Trophoblast cell (in vitro differentiated cells and primary cell): ENCODE data around the gene ENTREP3.

Experiments used
- DNase-seq, 2 donors: peaks; one replicate each; pipeline ENCODE4 v3.0.0-alpha.2; 2016
- H2AFZ ChIP-seq: 2 replicates; pipeline ENCODE4 v1.6.1; 2013; ENCODE audit warnings: low read length, moderate library complexity, mild to moderate bottlenecking; ENCODE audit not compliant: insufficient read depth, poor library complexity
- H2AK5ac ChIP-seq: 2 replicates; pipeline ENCODE4 v1.6.1; 2013; ENCODE audit warnings: mild to moderate bottlenecking, low read length
- H2BK120ac ChIP-seq: 2 replicates; pipeline ENCODE4 v1.6.1; 2013; ENCODE audit warnings: low read length, mild to moderate bottlenecking, moderate library complexity; ENCODE audit not compliant: insufficient read depth, poor library complexity
- H2BK12ac ChIP-seq: 2 replicates; pipeline ENCODE4 v1.6.1; 2013; ENCODE audit warnings: mild to moderate bottlenecking, low read length, moderate library complexity
- H2BK5ac ChIP-seq: 2 replicates; pipeline ENCODE4 v1.6.1; 2013; ENCODE audit warnings: low read length, low read depth, moderate library complexity, mild to moderate bottlenecking; ENCODE audit not compliant: poor library complexity
- H3K14ac ChIP-seq: 2 replicates; pipeline ENCODE4 v1.6.1; 2013; ENCODE audit warnings: mild to moderate bottlenecking, low read length
- H3K18ac ChIP-seq: 2 replicates; pipeline ENCODE4 v1.6.1; 2013; ENCODE audit warnings: mild to moderate bottlenecking, low read length
- H3K23ac ChIP-seq: 2 replicates; pipeline ENCODE4 v1.6.1; 2013; ENCODE audit warnings: low read length
- H3K27ac ChIP-seq: 2 replicates; pipeline ENCODE4 v1.5.1; 2013; ENCODE audit warnings: low read depth, mild to moderate bottlenecking, inconsistent platforms, low read length, moderate library complexity
- H3K27me3 ChIP-seq: 2 replicates; pipeline ENCODE4 v1.6.1; 2013; ENCODE audit warnings: inconsistent platforms, mild to moderate bottlenecking, low read length, moderate library complexity; ENCODE audit not compliant: insufficient read depth
- H3K36me3 ChIP-seq, 2 experiments: 1 replicate in 1 of 2; 2 replicates in 1 of 2; pipeline ENCODE4 v1.6.1; 2013; ENCODE audit warnings: low read length in 2 of 2, mild to moderate bottlenecking in 2 of 2, moderate library complexity in 1 of 2; ENCODE audit not compliant: insufficient read depth in 2 of 2, control insufficient read depth in 1 of 2
- H3K4ac ChIP-seq: 2 replicates; pipeline ENCODE4 v1.6.1; 2013; ENCODE audit warnings: low read depth, mild to moderate bottlenecking, low read length, moderate library complexity
- H3K4me1 ChIP-seq, 2 experiments: 1 replicate in 1 of 2; 2 replicates in 1 of 2; pipeline ENCODE4 v1.6.1; 2013; ENCODE audit warnings: low read length in 2 of 2, mild to moderate bottlenecking in 2 of 2, moderate library complexity in 1 of 2; ENCODE audit not compliant: insufficient read depth in 2 of 2, control insufficient read depth in 1 of 2
- H3K4me2 ChIP-seq: 2 replicates; pipeline ENCODE4 v1.6.1; 2013; ENCODE audit warnings: inconsistent platforms, mild to moderate bottlenecking, low read length, moderate library complexity
- H3K4me3 ChIP-seq: 2 replicates; pipeline ENCODE4 v1.5.1; 2013; ENCODE audit warnings: mild to moderate bottlenecking, low read depth, low read length, inconsistent platforms
- H3K79me1 ChIP-seq: one replicate; pipeline ENCODE4 v1.6.1; 2013; ENCODE audit warnings: low read length
- H3K79me2 ChIP-seq: 2 replicates; pipeline ENCODE4 v1.6.1; 2013; ENCODE audit warnings: low read length, mild to moderate bottlenecking; ENCODE audit not compliant: control insufficient read depth, insufficient read depth, poor library complexity
- H3K9ac ChIP-seq: 2 replicates; pipeline ENCODE4 v1.6.1; 2013; ENCODE audit warnings: mild to moderate bottlenecking, low read length
- H3K9me3 ChIP-seq: 2 replicates; pipeline ENCODE4 v1.6.1; 2013; ENCODE audit warnings: low read depth, mild to moderate bottlenecking, control low read depth, inconsistent platforms, low read length; ENCODE audit not compliant: insufficient read depth
- H4K12ac ChIP-seq: 2 replicates; pipeline ENCODE4 v1.6.1; 2013; ENCODE audit warnings: low read depth, mild to moderate bottlenecking, low read length, moderate library complexity
- H4K8ac ChIP-seq: 2 replicates; pipeline ENCODE4 v1.6.1; 2013; ENCODE audit warnings: low read depth, mild to moderate bottlenecking, low read length, moderate library complexity
- H4K91ac ChIP-seq: one replicate; pipeline ENCODE4 v1.6.1; 2013; ENCODE audit warnings: low read depth, mild to moderate bottlenecking, low read length, moderate library complexity
- WGBS: extraction: QIAGEN DNeasy Blood & Tissue Kit; methylation state at CpG from one replicate; pipeline ENCODE4 v1.1.7; 2013; ENCODE audit warnings: missing lambda C conversion rate; ENCODE audit not compliant: insufficient read length, insufficient coverage; ENCODE audit errors: extremely low coverage; 5-methylcytosine and 5-hydroxymethylcytosine counted together

ENTREP3 gene

GRCh38 chr1:155300024-155300423, 44.7 kb upstream of the ENTREP3 start:
- WGBS = no CpG with 5 or more reads among the region's 8 CpGs
- no peak for DNase-seq

GRCh38 chr1:155297384-155297783, 42.1 kb upstream of the ENTREP3 start:
- Histone ChIP-seq H3K27ac (no peak overlapping the region), H3K14ac (no peak overlapping the region), H3K9me3 (peaks cover 2% of the 10 kb centered on the region), H2AK5ac (no peak overlapping the region), H3K27me3 (peaks cover 14% of the 10 kb centered on the region), H2BK5ac (no peak overlapping the region), H3K4me3 (no peak overlapping the region), H4K91ac (no peak overlapping the region), H3K18ac (no peak overlapping the region), H2AFZ (no peak overlapping the region), H3K4ac (no peak overlapping the region), H3K36me3 (no peaks in the 10 kb centered on the region), H4K12ac (no peak overlapping the region), H3K9ac (no peak overlapping the region), H3K4me1 (no peaks in the 10 kb centered on the region), H4K8ac (no peak overlapping the region), H2BK12ac (no peak overlapping the region), H2BK120ac (no peak overlapping the region), H3K79me1 (no peaks in the 10 kb centered on the region), H3K79me2 (no peaks in the 10 kb centered on the region), H3K4me2 (no peak overlapping the region), H3K23ac (no peak overlapping the region)
- no CpG with 5 or more reads among the region's 7 CpGs for WGBS
- DNase-seq = no peak

More at GRCh38 chr1:155300024-155300423, 44.7 kb upstream of the ENTREP3 start:
- H3K27ac ChIP-seq = no peak overlapping the region
- H3K79me1 ChIP-seq = no peaks in the 10 kb centered on the region
- H2BK12ac ChIP-seq = no peak overlapping the region
- no peak overlapping the region for H4K8ac ChIP-seq
- H4K12ac ChIP-seq = no peak overlapping the region
- H3K79me2 ChIP-seq = no peaks in the 10 kb centered on the region
- no peaks in the 10 kb centered on the region for H3K9me3 ChIP-seq
- no peak overlapping the region for H3K4me2 ChIP-seq
- H3K18ac ChIP-seq = no peak overlapping the region
- no peak overlapping the region for H2BK120ac ChIP-seq
- H2AK5ac ChIP-seq = no peak overlapping the region
- no peak overlapping the region for H3K23ac ChIP-seq
- no peak overlapping the region for H2AFZ ChIP-seq
- no peak overlapping the region for H3K4ac ChIP-seq
- no peaks in the 10 kb centered on the region for H3K4me1 ChIP-seq
- no peak overlapping the region for H4K91ac ChIP-seq
- no peak overlapping the region for H2BK5ac ChIP-seq
- no peaks in the 10 kb centered on the region for H3K36me3 ChIP-seq
- no peak overlapping the region for H3K14ac ChIP-seq
- peaks cover 10% of the 10 kb centered on the region for H3K27me3 ChIP-seq
- H3K9ac ChIP-seq = no peak overlapping the region
- no peak overlapping the region for H3K4me3 ChIP-seq

- no peak overlapping the region for H3K23ac ChIP-seq
- no peak overlapping the region for H2AFZ ChIP-seq
- H3K27ac ChIP-seq = no peak overlapping the region
- no peak overlapping the region for H4K8ac ChIP-seq
- no peaks in the 10 kb centered on the region for H3K79me2 ChIP-seq
- no peaks in the 10 kb centered on the region for H3K79me1 ChIP-seq
- no peak overlapping the region for H2BK120ac ChIP-seq
- no peak overlapping the region for H2AK5ac ChIP-seq
- WGBS = no CpG with 5 or more reads among the region's 3 CpGs
- H3K14ac ChIP-seq = no peak overlapping the region
- H3K36me3 ChIP-seq = no peaks in the 10 kb centered on the region
- no peaks in the 10 kb centered on the region for H3K4me1 ChIP-seq
- H2BK12ac ChIP-seq = no peak overlapping the region
- H3K9me3 ChIP-seq = peaks cover 2% of the 10 kb centered on the region
- H2BK5ac ChIP-seq = no peak overlapping the region
- peaks cover 14% of the 10 kb centered on the region for H3K27me3 ChIP-seq
- H3K4me2 ChIP-seq = no peak overlapping the region
- no peak overlapping the region for H3K9ac ChIP-seq
- no peak overlapping the region for H4K12ac ChIP-seq
- H3K4me3 ChIP-seq = no peak overlapping the region
- no peak overlapping the region for H3K4ac ChIP-seq
- DNase-seq = no peak
- no peak overlapping the region for H3K18ac ChIP-seq
- H4K91ac ChIP-seq = no peak overlapping the region
These were observed 41.4 kb upstream of the ENTREP3 start for GRCh38 chr1:155296661-155297060.

- H3K23ac ChIP-seq = no peak overlapping the region
- no peak overlapping the region for H4K91ac ChIP-seq
- H3K4me1 ChIP-seq = no peaks in the 10 kb centered on the region
- no CpG with 5 or more reads among the region's 7 CpGs for WGBS
- no peak overlapping the region for H2AFZ ChIP-seq
- no peak overlapping the region for H4K8ac ChIP-seq
- H2BK12ac ChIP-seq = no peak overlapping the region
- no peak overlapping the region for H2BK5ac ChIP-seq
- no peak for DNase-seq
- no peak overlapping the region for H3K4me2 ChIP-seq
- no peaks in the 10 kb centered on the region for H3K79me1 ChIP-seq
- no peak overlapping the region for H3K14ac ChIP-seq
- H3K9me3 ChIP-seq = peaks cover 2% of the 10 kb centered on the region
- H3K18ac ChIP-seq = no peak overlapping the region
- no peak overlapping the region for H3K27ac ChIP-seq
- no peaks in the 10 kb centered on the region for H3K79me2 ChIP-seq
- H4K12ac ChIP-seq = no peak overlapping the region
- H3K27me3 ChIP-seq = peaks cover 14% of the 10 kb centered on the region
- H2AK5ac ChIP-seq = no peak overlapping the region
- H2BK120ac ChIP-seq = no peak overlapping the region
- H3K9ac ChIP-seq = no peak overlapping the region
- H3K36me3 ChIP-seq = no peaks in the 10 kb centered on the region
- no peak overlapping the region for H3K4me3 ChIP-seq
- no peak overlapping the region for H3K4ac ChIP-seq
These were observed 40.6 kb upstream of the ENTREP3 start for GRCh38 chr1:155295942-155296267.
